GM18867 (cell line): ENCODE measurements around the gene KRTAP5-2.

Experiments used
- ATAC-seq: cut with Tn5 transposase; IDR thresholded peaks from one replicate; pipeline ENCODE4 v1.9.1; 2021; ENCODE audit warnings: mild to moderate bottlenecking, moderate library complexity; ENCODE audit not compliant: unreplicated experiment

Gene KRTAP5-2

GRCh38 chr11:1557904-1558774 is 40.0 kb downstream of the KRTAP5-2 start:
- ATAC-seq = no peak

- ATAC-seq = no peak
Measured at GRCh38 chr11:1557051-1557884, 40.8 kb downstream of the KRTAP5-2 start.

- ATAC-seq = no peak
Measured at GRCh38 chr11:1556278-1556902, 41.7 kb downstream of the KRTAP5-2 start.

GRCh38 chr11:1555713-1556153 is 42.4 kb downstream of the KRTAP5-2 start:
- no peak for ATAC-seq

- no peak for ATAC-seq
Measured at GRCh38 chr11:1554981-1555712, 42.9 kb downstream of the KRTAP5-2 start.

GRCh38 chr11:1553808-1554594 is 44.1 kb downstream of the KRTAP5-2 start:
- no peak for ATAC-seq

- ATAC-seq = no peak
Measured at GRCh38 chr11:1549338-1550330, 48.5 kb downstream of the KRTAP5-2 start.

- ATAC-seq = no peak
Measured at GRCh38 chr11:1548221-1549070, 49.6 kb downstream of the KRTAP5-2 start.

- ATAC-seq = no peak
Measured at GRCh38 chr11:1547467-1548098, 50.5 kb downstream of the KRTAP5-2 start.
